Retinal pigment epithelial cell (primary cell): Measurements from ENCODE around the gene GNAO1.

Experiments
- DNase-seq: peaks from one replicate; pipeline ENCODE4 v3.0.0-alpha.2; 2010; ENCODE audit warnings: low read depth
- H3K4me3 ChIP-seq: 2 replicates; pipeline ENCODE4 v1.5.1; 2011; ENCODE audit warnings: mild to moderate bottlenecking, low read length, control low read depth, moderate library complexity
- CTCF ChIP-seq: conservative IDR thresholded peaks from 2 replicates; pipeline ENCODE4 v1.5.1; 2011; ENCODE audit warnings: low read depth, low read length, control low read depth, inconsistent platforms

Gene GNAO1

GRCh38 chr16:56337858-56338325 lies 146.6 kb downstream of the GNAO1 start:
- no peak overlapping the region for H3K4me3 ChIP-seq
- no peak for TF ChIP-seq CTCF
- DNase-seq: no peak

- no peak for TF ChIP-seq CTCF
- DNase-seq: no peak
- H3K4me3 ChIP-seq: no peak overlapping the region
Observed at GRCh38 chr16:56338566-56339318, 147.5 kb downstream of the GNAO1 start.

- no peak for DNase-seq
- no peak overlapping the region for H3K4me3 ChIP-seq
- no peak for TF ChIP-seq CTCF
Observed at GRCh38 chr16:56339431-56340195, 148.3 kb downstream of the GNAO1 start.

GRCh38 chr16:56340416-56340815 lies 149.1 kb downstream of the GNAO1 start:
- no peak for DNase-seq
- H3K4me3 ChIP-seq: no peak overlapping the region
- TF ChIP-seq CTCF: no peak

- no peak overlapping the region for H3K4me3 ChIP-seq
- DNase-seq: no peak
- TF ChIP-seq CTCF: no peak
Observed at GRCh38 chr16:56340864-56341365, 149.6 kb downstream of the GNAO1 start.

GRCh38 chr16:56341656-56342399 lies 150.5 kb downstream of the GNAO1 start:
- no peak for DNase-seq
- TF ChIP-seq CTCF: no peak
- no peak overlapping the region for H3K4me3 ChIP-seq
